Measurements from ENCODE around the gene SAPCD1. TPM values are rescaled to one million over a fixed set of nuclear protein-coding genes. Genes with fewer than 3 reads are reported as not detected.

The SAPCD1 gene
- total and polyA plus RNA-seq, 10 donors, result 3.6 to 14.2 (median 6.4) TPM; not detected in 1

- TF ChIP-seq CTCF (IDR thresholded peaks at IDR 0.05 in 8 of 11, conservative IDR thresholded peaks at IDR 0.05 in 3 of 11) (no peak), POLR2A (IDR thresholded peaks at IDR 0.05) (no peak), POLR2AphosphoS5 (IDR thresholded peaks at IDR 0.05) (no peak)
- intact Hi-C loops (cut with DNase I; ENCODE audit: low total_unique reads), result no loop called here
- H3K4me1 ChIP-seq, result peaks cover 0 to 14% (median 3%) of the 10 kb centered on the region in 6 donors
- H3K4me3 ChIP-seq, result no peak overlapping the region
- 76 to 92% (median 88%) methylated on average over 5 of the region's 5 CpGs for WGBS, 5 donors
- no peaks in the 10 kb centered on the region for H3K9me3 ChIP-seq
- H3K36me3 ChIP-seq, result peaks cover 0 to 6% (median 0%) of the 10 kb centered on the region in 6 donors
- H3K27ac ChIP-seq, result no peak overlapping the region
- H3K27me3 ChIP-seq (replicated peaks in 1 of 7), result no peaks in the 10 kb centered on the region
- DNase-seq, result no peak
These were observed 42.2 kb upstream of the SAPCD1 start for GRCh38 chr6:31720196-31720770.

GRCh38 chr6:31721351-31722020, 41.0 kb upstream of the SAPCD1 start, which contains the start of gene LY6G6C:
LY6G6C (minus strand) TSS chr6:31721746; CDS start chr6:31721679, 67 bp downstream.
- Histone ChIP-seq H3K36me3 (peaks cover 0 to 18% (median 0%) of the 10 kb centered on the region in 6 donors), H3K9me3 (no peaks in the 10 kb centered on the region), H3K27me3 (replicated peaks in 1 of 7) (no peaks in the 10 kb centered on the region), H3K27ac (no peak within 1 kb of the TSS), H3K4me3 (no peak within 1 kb of the TSS), H3K4me1 (peaks cover 5 to 25% (median 14%) of the 10 kb centered on the region in 6 donors)
- 77 to 94% (median 85%) methylated on average over 3 to 4 of the region's 4 CpGs for WGBS, 5 donors
- intact Hi-C loops (cut with DNase I; ENCODE audit: low total_unique reads), result no loop called here
- TF ChIP-seq POLR2A (IDR thresholded peaks at IDR 0.05) (no peak), CTCF (IDR thresholded peaks at IDR 0.05 in 8 of 11, conservative IDR thresholded peaks at IDR 0.05 in 3 of 11) (no peak), POLR2AphosphoS5 (IDR thresholded peaks at IDR 0.05) (no peak)
- peak; percentile 61 for DNase-seq

GRCh38 chr6:31722173-31722572, 40.3 kb upstream of the SAPCD1 start:
- Histone ChIP-seq H3K27me3 (replicated peaks in 1 of 7) (no peaks in the 10 kb centered on the region), H3K4me1 (peaks cover 5 to 32% (median 21%) of the 10 kb centered on the region in 6 donors), H3K4me3 (no peak overlapping the region), H3K27ac (no peak overlapping the region), H3K36me3 (peaks cover 0 to 25% (median 1%) of the 10 kb centered on the region in 6 donors), H3K9me3 (no peaks in the 10 kb centered on the region)
- WGBS, 5 donors, result 91 to 100% (median 92%) methylated on average over 3 of the region's 3 CpGs
- TF ChIP-seq CTCF (IDR thresholded peaks at IDR 0.05 in 8 of 11, conservative IDR thresholded peaks at IDR 0.05 in 3 of 11), result no peak
- TF ChIP-seq POLR2A (IDR thresholded peaks at IDR 0.05), result no peak
- TF ChIP-seq POLR2AphosphoS5 (IDR thresholded peaks at IDR 0.05), result no peak
- DNase-seq, result peak; percentile 37
- intact Hi-C loops (cut with DNase I; ENCODE audit: low total_unique reads), result no loop called here
